HG02763 (cell line): Measurements from ENCODE around the gene JARID2.

Source experiments
- ATAC-seq: cut with Tn5 transposase; IDR thresholded peaks from one replicate; pipeline ENCODE4 v1.9.1; 2021; ENCODE audit warnings: mild to moderate bottlenecking, moderate library complexity; ENCODE audit not compliant: unreplicated experiment

JARID2 gene

DNA sequence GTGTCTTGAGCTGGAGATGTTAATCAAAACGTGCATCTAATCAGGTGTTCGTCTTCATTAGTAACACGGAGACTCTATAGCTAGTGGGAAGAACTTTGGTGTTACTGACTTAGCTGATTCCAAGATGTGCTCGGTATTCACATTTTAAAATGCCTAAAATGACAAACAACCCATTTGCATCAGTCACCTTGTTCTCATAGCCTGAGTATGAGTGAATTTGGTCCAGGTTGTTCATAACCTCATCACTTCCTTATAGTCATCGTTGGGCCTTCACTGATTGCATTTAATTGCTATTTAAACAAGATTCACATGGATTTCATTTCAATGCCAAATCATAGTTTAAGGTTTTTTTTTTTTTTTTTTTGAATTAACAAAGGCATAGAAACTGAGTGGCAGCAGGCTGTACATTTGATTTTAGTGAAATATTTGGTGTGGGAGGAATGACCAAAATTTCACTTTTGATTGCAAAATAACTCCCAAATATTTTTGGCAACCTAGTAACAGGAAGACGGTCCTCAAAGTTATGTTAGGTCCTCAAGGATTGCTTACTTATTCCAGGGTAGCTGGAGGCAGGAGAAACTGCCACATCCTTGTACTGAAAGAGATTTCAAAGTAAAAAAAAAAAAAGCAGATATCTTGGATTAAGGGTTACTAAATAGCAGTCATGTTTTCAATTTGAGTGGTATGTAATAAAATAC is 104.7 kb downstream of the JARID2 start:
- ATAC-seq = no peak

DNA sequence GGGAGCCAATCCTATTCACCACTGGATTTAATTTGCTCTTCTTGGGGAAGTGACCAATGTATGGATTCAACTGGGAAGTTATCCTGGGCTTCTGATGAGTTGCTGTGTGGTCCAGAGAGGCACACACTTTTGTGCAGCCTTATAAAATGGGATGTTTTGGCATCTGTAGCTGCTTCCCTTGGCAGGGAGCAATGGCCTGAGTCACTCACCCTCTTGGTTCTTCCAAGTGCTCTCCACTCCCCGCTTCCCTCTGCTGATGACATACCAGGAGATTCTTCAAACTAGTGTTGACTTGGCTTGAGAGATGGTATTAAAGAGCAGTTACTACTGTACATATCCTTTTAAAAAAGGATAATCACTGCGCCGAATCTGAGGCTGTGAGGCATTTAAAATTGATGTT is 105.8 kb downstream of the JARID2 start:
- no peak for ATAC-seq

DNA sequence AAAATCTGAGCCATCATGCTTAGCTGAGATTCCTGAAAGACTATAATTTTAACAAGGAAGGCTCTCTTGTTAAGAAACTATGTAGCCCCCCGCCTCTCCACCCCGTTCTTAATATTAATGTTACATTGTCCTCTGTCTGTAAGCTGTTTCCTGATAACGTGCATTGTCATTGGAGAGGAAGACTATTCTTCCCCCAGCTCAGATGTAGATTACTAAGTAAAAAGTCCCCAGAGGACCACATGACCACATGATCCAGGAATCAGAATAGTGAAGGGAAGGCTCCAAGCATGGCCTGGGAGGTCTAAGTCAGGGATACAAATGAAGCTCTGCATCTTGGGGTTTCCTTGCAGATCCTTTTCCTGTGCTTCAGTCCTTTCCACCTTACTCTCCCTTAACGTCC is 106.4 kb downstream of the JARID2 start:
- no peak for ATAC-seq

DNA sequence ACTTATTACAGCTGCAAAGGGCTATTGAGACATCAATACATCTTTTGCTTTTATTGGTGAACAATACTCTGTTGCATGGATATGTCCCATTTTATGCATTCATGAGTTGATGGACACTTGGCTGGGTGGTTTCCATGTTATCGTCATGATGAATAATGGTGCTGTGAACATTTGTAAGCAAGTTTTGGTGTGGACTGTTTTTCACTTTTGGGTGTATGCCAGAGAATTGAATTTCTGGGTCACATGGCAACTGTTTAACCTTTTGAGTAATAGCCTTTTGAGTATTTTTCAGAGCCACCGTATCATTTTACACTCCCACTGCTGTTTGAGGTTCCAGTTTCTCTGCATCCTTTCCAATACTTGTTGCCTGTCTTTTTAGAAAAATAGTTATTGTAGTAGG is 107.0 kb downstream of the JARID2 start:
- no peak for ATAC-seq

DNA sequence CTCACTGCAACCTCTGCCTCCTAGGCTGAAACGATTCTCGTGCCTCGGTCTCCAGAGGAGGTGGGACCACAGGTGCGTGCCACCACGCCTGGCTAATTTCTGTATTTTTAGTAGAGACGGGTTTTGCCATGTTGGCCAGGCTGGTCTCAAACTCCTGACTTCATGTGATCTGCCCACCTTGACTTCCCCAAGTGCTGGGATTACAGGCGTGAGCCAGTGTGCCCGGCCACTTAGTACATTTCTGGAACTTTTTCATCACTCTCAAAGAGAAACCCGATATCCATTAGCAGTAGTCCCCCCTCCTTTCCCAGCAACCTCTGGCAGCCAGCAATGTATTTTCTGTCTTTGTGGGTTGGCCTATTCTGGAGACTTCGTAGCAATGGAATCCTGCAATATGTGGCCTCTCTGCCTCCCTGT is 109.8 kb downstream of the JARID2 start:
- no peak for ATAC-seq

DNA sequence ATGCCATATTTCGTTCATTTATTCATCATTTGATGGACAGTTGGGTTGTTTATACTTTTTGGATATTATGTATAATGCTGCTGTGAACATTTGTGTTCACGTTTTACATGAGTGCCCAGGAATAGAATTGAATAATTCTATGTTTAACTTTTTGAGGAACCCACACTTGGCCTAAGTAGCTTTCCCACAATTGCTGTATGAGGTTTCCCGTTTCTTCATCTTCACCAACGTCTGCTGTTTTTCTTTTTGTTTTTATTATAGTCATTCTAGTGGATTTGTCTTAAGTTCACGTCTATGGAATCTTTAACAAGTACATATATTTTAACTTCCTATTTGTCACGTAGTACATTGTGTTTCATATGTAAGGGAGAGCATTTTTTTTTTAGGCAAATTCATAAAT is 110.3 kb downstream of the JARID2 start:
- no peak for ATAC-seq

DNA sequence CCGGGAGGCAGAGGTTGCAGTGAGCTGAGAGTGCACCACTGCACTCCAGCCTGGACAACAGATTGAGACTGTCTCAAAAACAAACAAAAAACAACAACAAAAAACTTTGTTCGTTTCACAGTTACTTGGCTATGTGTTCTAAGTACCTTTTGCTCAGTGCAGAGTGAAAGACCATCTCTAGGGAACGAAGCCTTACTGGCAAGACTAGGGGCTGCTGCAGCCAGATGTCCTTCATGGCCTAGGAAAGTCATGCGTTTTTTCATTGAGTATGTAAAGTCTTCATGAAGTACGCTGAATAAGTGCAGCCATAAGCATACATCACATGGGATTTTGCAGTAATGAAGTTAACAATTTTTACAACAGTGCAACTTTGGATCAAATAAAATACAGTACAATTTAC is 111.1 kb downstream of the JARID2 start:
- no peak for ATAC-seq

DNA sequence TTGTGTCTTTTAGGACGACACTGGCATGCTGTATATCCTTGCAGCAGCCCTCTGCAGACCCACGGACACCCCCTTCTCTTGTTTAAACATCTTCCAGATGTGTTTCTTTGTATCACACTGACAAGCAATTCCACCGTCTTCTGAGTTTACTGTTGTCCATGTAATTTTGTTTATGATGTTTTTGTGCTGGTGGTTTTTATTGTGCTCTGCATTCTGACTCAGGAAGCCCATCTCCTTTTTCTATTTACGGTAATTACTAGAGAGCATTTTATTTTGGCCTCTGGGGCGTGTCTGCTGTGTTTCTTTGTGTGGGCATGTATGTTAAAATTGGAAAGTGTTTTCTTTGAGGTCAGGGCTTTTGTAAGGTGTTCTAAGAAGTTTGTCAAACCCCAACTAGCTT is 111.9 kb downstream of the JARID2 start:
- ATAC-seq = no peak

DNA sequence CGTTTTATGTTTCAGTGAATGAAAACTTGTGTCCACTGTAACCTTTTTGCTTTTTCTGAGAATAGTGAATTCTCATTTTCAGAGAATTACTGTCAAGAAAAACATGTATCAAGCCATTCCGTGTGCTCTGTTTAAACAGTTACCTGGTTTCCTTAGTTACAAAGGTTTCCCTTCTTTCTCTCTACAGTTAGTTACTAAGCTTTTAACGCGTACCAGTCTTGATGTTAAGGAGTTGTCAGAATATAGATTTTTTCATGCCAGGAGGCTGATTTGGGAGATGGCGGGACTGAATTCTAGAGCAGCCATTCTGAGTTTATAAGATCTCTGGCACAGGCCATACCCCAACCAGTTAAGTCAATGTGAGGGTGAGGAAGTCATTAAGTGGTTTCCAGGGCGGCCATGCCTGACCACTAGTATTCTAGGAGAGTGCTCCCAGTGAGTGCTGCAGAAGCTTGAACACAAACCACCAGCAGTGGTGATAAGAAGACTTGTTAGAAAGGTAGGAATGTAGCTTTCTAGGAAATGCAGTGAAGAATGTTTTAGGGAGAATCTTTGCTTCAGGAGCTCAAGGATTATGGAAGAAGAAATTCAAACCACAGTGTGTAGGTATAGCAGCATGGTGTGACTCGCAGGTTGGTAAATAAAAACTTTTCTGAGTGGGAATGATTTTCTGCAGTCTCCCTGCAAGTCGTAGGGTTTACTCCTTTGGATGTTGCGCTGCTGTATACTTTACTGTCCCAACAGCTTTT is 112.9 kb downstream of the JARID2 start:
- ATAC-seq = peak; percentile 40

DNA sequence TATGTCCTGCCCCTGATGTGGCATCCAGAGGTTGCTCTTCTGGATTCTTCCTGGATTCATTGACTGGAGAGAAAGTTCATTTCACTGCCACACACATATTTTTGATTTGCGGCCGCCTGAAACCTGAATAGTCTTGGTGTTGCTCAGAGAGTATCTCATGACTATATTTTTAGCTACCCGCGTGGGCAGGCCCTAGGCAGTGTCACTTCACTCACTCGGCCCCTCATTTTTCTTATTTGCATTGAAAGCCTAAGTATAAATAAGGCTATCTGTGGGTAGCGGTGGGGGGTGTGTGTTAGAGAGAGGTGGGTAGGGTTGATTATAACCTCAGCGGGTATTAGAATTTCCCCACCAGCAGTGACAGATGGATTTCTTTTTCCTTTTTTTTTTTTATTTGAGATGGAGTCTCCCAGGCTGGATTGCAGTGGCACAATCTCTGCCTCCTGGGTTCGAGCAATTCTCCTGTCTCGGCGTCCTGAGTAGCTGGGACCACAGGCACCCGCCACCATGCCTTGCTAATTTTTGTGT is 113.5 kb downstream of the JARID2 start:
- peak; percentile 62 for ATAC-seq

DNA sequence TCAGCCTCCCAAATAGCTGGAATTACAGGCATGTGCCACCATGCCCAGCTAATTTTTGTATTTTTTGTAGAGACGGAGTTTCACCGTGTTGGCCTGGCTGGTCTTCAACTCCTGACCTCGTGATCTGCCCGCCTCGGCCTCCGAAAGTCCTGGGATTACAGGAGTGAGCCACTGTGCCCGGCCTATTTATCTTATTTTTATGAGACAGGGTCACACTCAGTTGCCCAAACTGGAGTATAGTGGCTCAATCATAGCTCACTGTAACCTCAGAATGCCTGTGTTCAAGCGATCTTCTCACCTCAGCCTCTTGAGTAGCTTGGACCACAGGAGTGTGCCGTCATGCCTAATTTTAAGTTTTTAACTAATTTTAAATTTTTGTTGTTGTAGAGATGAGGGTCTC is 114.4 kb downstream of the JARID2 start:
- no peak for ATAC-seq

DNA sequence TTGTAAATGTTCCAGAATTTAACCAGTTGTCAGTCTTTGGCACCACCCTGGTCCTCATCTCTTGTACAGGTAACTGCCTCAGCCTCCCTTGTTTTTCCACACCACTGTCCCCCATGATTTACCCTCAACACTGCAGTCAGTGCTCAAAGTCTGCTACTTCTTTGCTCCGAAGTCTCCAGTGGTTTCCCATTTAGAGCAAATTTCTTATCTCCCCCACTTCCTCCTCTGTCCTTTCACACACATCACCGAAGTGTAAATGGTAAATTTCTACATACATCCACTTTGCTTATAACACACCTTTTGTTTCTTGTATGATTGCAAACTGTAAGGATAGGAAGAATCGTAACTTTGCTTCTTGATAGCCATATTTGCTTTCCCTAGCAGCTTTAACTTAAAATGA is 115.3 kb downstream of the JARID2 start:
- no peak for ATAC-seq

DNA sequence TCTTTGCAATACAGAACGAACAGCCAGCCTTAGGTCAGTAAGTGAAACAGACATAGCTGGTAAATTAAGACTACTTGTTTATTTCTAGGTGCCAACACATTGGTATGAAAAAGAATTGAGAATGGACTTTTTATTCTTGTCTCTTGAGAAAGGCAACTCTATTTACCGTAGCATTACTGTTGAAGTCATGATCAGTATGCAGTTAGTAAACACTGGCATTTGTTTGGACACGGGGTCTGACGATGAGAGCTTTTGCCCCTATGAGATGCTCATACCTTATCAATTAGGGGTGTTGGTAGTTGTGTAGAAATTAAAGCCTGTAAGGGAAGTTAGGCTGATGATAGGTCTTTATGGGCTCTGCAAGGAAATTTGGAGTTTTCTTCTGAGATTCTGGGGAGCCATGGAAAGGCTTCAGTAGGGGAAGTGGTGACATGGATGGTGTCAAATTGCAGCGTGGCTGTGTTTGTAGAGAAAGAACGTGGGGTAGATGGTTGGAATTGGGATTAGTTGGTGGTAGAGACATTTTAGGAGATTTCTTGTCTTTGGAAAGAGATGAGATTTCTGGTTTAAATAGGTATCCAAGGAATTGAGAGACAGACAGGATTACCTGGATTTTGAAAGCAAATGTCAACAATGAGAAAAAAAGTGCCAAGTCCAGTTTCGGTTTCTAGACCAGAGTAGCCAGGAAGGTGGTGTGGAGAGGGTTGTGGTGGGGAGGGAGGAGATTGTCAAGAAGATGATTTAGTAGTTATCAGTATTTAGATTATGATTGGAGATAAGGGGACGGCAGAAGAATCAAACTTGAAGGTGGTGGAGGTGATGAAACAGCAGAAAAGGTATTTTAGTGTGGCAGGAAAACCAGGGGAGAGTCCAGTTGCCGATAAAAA is 116.6 kb downstream of the JARID2 start:
- no peak for ATAC-seq

DNA sequence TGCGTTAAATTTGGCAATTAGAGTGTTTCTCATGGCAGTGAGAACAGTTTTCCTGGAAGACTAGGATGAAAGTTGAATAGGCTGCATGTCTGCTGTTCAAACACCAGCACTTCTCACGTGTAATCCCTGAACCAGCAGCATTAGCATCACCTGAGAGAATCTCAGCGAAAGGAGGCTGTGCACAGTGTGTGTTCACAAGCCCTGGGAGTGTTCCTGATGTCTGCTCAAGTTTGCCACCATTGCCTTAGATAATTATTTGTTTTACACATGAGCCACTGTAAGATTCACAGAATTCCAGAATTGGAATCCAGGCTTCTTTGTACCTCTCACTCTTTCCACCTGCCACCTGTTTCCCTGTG is 117.3 kb downstream of the JARID2 start:
- ATAC-seq = no peak

DNA sequence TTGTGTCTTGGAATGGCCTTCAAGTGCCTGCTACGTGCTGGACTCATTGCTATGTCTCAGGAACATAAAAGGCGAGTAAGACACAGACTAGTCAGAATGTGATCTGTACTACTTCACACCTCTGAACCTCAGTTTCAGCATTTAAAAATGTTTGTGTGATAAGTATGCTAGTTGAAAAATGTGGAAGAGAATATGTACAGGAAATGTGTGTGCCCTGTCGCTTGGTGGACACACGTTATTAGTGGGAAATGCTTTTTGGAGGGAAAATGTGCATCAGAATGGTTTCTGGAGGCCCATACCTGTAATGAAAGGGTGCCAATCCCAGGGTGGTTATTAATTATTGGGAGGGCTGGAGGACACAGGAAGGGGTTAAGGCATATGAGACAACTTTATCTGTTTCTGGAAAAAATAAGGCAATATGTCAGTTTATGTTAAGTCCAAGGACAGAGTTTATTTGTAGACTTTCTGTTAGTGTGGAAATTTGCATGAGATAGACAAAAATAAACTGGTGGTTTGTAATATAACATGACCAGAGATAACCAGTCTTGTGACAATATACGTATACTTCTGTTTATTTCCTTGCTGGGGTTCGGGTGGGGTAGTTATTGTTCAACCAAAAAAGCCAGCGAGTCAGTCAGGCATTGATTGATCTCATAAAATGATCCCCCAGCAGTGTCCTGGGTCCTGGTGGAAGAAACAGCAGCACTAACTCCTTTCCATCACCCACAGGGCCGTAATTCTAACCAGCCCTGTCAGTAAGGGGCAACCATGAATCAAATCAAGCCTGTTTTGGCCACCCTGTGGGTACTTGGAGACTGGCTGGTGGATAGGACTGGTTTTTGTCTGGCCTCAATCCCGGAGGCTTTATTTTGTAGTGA is 117.9 kb downstream of the JARID2 start:
- peak; percentile 53 for ATAC-seq

DNA sequence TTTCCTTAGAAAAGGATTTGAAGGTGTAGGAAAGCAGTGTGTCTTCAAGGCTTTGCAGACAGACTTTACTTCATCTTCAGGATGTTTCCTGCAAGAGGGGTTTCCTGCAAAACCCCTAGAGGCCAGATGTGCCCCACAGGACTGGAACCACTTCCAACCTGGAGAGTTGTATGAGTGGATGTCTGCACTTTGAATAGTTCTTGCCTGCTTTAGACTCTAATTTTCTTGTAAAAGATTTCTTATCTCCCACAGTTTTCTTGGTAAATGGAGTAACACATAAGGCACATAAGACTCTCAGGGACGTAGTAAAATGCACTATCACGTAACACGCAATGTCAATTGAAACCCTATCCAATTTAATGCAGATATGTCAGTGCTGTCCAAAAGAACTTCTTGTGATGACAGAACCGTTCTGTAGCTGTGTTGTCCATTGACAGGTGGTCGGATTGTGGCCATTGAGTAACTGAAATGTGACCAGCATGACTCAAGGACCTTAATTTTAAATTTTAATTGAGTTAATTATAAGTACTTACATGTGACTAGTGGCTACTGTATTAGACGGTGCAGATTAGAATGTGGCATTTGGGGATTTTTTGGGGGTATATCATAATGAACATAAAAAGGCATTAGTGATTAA is 118.7 kb downstream of the JARID2 start:
- no peak for ATAC-seq

DNA sequence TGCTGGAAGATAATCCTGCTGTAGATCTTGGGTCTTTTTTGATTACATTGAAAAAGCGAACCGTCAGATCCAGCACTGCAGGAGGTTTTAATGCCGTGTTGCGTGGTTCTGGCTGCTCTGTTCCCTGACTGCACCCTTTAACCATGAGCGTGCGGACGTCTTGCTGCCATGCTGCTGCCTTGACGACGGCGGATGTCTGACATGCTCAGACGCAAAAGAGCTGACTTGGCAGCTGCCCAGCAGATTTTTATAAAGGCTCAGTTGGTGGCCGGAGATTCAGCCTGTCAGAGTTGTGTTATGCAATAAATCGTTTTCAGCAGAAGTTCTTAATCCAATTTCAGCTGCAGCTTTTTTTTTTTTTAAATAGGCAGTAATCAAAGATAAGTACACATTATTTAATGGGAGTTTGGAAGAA is 119.4 kb downstream of the JARID2 start:
- ATAC-seq = no peak

DNA sequence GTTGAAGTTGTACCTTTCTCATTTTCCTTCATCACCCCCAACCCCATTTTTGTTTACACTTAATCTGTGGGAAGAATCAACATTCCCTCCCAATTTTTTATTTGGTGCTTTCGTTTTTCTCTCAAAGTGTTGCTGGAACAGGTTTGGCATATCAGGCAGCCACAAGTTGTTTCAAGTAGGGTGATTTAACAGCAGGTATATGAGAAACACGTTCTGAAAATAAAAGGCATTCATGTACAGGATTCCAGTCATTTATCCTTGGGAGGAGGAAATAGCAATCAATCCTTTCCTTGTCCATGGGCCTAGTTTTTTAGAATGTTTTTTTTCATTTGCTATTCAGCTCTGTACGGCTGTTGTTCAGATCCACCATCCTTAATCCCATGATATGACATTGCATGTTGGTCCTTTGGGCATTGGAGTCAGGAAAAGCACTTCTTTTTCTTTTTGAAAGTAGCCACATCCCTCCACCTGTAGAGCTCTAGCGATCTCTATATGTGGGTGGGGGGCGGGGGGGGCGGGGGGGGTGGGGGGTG is 120.2 kb downstream of the JARID2 start:
- no peak for ATAC-seq

DNA sequence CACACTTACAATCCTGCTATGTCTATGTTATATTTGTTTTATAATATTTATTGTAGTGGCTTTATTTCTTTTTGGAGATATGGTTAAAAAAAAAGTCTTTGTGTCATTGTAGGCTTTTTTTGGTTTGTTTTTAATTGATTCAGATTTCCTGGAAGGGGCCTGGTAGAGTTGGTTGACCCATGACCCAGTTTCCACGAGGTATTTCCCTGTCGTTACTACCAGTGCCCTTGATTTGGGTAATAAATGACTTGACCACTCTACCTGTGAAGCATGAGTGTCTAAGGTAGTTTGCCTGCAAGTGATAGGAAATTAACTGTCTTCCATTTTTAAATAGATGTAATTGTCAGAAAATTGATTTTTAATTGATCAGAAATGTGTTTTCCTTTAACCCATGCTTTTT is 121.0 kb downstream of the JARID2 start:
- ATAC-seq = no peak

DNA sequence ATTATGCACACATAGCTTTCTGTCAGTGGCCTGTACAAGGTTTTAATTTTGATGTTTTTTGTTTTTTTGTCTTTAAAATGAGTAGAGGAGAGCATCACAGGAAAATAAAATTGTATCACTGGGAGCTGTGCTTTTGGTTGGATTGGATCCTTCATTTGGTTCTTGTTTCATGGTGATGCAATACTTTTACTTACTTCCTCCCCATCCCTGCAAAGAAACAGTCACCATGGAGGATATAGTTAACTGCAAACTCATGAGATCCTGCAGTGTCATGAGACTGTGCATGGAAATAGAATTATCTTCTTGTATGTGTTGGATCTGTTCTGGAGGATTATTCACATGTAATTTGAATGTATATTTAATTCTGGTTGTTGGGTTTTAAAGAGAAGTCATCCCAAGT is 122.3 kb downstream of the JARID2 start:
- ATAC-seq = no peak
